ENCODE measurements around the gene PLAAT5.

PLAAT5 gene

DNA sequence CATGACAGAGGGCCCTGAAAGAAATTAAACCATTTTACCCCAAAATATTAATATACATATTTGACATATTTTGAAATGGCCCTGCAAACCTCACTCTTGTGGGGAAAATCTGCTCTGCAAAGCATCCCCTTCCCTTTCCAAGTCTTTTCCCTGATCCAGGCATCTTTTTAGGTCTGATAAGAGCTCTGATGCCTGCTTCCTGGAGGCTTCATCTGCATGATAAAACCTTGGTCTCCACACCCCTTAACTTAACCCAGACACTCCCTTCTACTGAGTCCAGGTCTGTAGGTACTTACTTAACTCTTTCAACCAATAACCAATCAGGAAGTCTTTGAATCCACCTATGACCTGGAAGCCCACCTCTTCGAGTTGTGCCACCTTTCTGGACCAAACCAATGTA, 13.1 kb upstream of the PLAAT5 start:
- no peak overlapping the region for H3K4me3 ChIP-seq (replicated peaks; ENCODE audit: insufficient read depth, low read length)
- TF ChIP-seq, protein P1, sequence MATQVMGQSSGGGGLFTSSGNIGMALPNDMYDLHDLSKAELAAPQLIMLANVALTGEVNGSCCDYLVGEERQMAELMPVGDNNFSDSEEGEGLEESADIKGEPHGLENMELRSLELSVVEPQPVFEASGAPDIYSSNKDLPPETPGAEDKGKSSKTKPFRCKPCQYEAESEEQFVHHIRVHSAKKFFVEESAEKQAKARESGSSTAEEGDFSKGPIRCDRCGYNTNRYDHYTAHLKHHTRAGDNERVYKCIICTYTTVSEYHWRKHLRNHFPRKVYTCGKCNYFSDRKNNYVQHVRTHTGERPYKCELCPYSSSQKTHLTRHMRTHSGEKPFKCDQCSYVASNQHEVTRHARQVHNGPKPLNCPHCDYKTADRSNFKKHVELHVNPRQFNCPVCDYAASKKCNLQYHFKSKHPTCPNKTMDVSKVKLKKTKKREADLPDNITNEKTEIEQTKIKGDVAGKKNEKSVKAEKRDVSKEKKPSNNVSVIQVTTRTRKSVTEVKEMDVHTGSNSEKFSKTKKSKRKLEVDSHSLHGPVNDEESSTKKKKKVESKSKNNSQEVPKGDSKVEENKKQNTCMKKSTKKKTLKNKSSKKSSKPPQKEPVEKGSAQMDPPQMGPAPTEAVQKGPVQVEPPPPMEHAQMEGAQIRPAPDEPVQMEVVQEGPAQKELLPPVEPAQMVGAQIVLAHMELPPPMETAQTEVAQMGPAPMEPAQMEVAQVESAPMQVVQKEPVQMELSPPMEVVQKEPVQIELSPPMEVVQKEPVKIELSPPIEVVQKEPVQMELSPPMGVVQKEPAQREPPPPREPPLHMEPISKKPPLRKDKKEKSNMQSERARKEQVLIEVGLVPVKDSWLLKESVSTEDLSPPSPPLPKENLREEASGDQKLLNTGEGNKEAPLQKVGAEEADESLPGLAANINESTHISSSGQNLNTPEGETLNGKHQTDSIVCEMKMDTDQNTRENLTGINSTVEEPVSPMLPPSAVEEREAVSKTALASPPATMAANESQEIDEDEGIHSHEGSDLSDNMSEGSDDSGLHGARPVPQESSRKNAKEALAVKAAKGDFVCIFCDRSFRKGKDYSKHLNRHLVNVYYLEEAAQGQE (IDR thresholded peaks at IDR 0.05; ENCODE audit: insufficient replicate concordance, low read depth), result no peak
- peak overlapping the region; percentile 91 for H3K27ac ChIP-seq (replicated peaks)
- H3K27me3 ChIP-seq (ENCODE audit: insufficient read depth, poor library complexity, severe bottlenecking), result no peaks in the 10 kb centered on the region
- peak in 1 of 2 experiments; percentile 23 for DNase-seq (ENCODE audit: low read depth in 1 of 2, low spot score in 1 of 2)

DNA sequence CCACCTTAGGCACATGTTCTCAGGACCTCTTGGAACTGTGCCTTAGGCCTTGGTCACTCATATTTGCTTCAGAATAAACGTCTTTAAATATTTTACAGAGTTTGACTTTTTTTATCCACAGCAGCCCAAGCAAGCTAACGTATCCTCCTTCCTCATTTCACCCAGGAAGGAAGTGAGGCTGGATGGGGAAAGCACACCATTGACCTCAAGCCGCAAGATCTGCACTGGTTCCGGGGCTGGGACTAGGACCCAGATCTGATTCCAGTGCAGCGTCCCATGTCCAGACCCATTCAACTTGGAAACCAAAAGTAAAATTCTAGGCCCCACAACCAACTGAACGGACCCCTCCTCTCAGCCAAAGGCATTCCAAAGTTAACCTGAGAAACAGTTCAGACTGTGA, 12.5 kb upstream of the PLAAT5 start:
- Histone ChIP-seq H3K27ac (replicated peaks) (peak overlapping the region; percentile 91), H3K4me3 (replicated peaks; ENCODE audit: insufficient read depth, low read length) (no peak overlapping the region), H3K27me3 (ENCODE audit: insufficient read depth, poor library complexity, severe bottlenecking) (no peaks in the 10 kb centered on the region)
- peak; percentile 52 to 92 for DNase-seq (ENCODE audit: low read depth in 1 of 2, low spot score in 1 of 2)
- TF ChIP-seq, protein P1 (IDR thresholded peaks at IDR 0.05; ENCODE audit: insufficient replicate concordance, low read depth), result no peak
- TF ChIP-seq GABPA (IDR thresholded peaks at IDR 0.05; ENCODE audit: low read depth) (peak; percentile 61), SPI1 (IDR thresholded peaks at IDR 0.05; ENCODE audit: borderline replicate concordance, low read depth) (peak; percentile 98), POLR2AphosphoS5 (IDR thresholded peaks at IDR 0.05; ENCODE audit: low read depth) (peak; percentile 92)
- TF ChIP-seq, protein P2, sequence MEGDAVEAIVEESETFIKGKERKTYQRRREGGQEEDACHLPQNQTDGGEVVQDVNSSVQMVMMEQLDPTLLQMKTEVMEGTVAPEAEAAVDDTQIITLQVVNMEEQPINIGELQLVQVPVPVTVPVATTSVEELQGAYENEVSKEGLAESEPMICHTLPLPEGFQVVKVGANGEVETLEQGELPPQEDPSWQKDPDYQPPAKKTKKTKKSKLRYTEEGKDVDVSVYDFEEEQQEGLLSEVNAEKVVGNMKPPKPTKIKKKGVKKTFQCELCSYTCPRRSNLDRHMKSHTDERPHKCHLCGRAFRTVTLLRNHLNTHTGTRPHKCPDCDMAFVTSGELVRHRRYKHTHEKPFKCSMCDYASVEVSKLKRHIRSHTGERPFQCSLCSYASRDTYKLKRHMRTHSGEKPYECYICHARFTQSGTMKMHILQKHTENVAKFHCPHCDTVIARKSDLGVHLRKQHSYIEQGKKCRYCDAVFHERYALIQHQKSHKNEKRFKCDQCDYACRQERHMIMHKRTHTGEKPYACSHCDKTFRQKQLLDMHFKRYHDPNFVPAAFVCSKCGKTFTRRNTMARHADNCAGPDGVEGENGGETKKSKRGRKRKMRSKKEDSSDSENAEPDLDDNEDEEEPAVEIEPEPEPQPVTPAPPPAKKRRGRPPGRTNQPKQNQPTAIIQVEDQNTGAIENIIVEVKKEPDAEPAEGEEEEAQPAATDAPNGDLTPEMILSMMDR (IDR thresholded peaks at IDR 0.05; ENCODE audit: insufficient read depth, low read length), result no peak

DNA sequence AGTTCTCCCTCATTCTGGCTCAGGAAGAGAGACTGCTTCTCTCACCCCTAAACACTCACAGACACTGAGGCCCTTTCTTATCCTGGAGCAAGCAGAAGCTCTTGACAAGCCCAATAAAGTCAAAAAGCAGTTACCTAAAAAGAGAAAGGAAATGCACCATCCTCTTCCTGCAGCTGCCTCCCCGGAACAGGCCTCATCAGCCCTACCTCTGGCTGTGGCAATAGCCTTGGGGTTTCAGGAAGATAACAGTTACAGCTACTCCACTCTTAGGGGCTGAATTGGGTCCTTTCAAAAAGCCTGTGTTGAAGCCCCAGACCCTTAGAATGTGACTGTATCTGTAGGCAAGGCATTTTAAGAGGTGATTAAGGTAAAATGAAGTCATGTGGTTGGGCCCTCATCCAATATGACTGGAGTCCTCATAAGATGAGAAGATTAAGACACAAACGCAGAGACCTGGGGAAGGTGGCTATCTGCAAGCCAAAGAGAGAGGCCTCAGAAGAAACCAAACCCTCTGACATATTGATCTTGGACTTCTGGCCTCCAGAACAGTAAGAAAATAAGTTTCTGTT, 11.4 kb upstream of the PLAAT5 start:
- Histone ChIP-seq H3K27me3 (ENCODE audit: insufficient read depth, poor library complexity, severe bottlenecking) (no peaks in the 10 kb centered on the region), H3K4me3 (replicated peaks; ENCODE audit: insufficient read depth, low read length) (no peak overlapping the region), H3K27ac (replicated peaks) (peak overlapping the region; percentile 91)
- TF ChIP-seq SPI1 (IDR thresholded peaks at IDR 0.05; ENCODE audit: borderline replicate concordance, low read depth), result no peak; the same call in 1 of the 2 replicates
- TF ChIP-seq POLR2AphosphoS5 (IDR thresholded peaks at IDR 0.05; ENCODE audit: low read depth), result peak; percentile 54; the same call in 1 of the 2 replicates
- TF ChIP-seq GABPA (IDR thresholded peaks at IDR 0.05; ENCODE audit: low read depth), result no peak
- DNase-seq (ENCODE audit: low read depth in 1 of 2, low spot score in 1 of 2), result peak in 1 of 2 experiments; percentile 79

DNA sequence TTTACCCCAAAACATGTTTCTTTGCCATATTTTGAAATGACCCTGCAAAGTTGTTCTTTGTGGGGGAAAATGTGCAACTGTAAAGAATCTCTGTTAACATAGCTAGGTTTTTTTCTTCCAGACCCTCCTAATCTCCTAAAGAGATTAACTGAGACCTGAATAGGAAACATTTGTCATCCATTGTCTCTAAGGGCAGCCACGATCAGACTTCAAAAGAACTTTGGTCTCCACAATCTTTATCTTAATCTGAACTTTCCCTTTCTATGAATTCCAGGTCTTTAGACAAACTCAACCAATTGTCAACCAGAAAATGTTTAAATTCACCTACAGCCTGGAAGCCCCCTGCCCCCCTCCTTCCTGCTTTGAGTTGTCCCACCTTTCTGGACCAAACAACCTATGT, 10.3 kb upstream of the PLAAT5 start:
- no peak overlapping the region for H3K27ac ChIP-seq (replicated peaks)
- no peaks in the 10 kb centered on the region for H3K27me3 ChIP-seq (ENCODE audit: insufficient read depth, poor library complexity, severe bottlenecking)
- TF ChIP-seq, protein P2 (IDR thresholded peaks at IDR 0.05; ENCODE audit: insufficient read depth, low read length), result no peak
- TF ChIP-seq, protein P1 (IDR thresholded peaks at IDR 0.05; ENCODE audit: insufficient replicate concordance, low read depth), result no peak
- TF ChIP-seq SPI1 (IDR thresholded peaks at IDR 0.05; ENCODE audit: borderline replicate concordance, low read depth) (no peak), GABPA (IDR thresholded peaks at IDR 0.05; ENCODE audit: low read depth) (no peak), POLR2AphosphoS5 (IDR thresholded peaks at IDR 0.05; ENCODE audit: low read depth) (no peak)
- H3K4me3 ChIP-seq (replicated peaks; ENCODE audit: insufficient read depth, low read length), result no peak overlapping the region
- DNase-seq (ENCODE audit: low read depth in 1 of 2, low spot score in 1 of 2), result no peak

All from HL-60 (cell line).